Activated CD4-positive, alpha-beta memory T cell treated with anti-CD3 and anti-CD28 coated beads, Interleukin-2, amount 10 ng/mL, durations not matched to agents 7 days and 5 days (primary cell): ENCODE data around the gene EDN3. TPM values are rescaled to one million over a fixed set of nuclear protein-coding genes. Genes with fewer than 3 reads are reported as not detected.
A peak's percentile ranks its signal among the peaks of the same experiment; 100 is the strongest.

Experiments used
- CTCF ChIA-PET: fragments of 350-600 bp; sonication (Branson Sonifier 250); formaldehyde crosslinking; loops from one replicate; lab custom pipeline; 2021; ENCODE audit warnings: antibody characterized with exemption, inconsistent platforms; lab: Charles Lee
- POLR2A ChIA-PET: fragments of 350-600 bp; sonication (Branson Sonifier 250); formaldehyde crosslinking; loops from one replicate; lab custom pipeline; 2021; ENCODE audit warnings: antibody characterized with exemption; lab: Charles Lee
- DNase-seq: peaks from one replicate; pipeline ENCODE4 v3.0.0-alpha.2; 2020
- H3K27ac Mint-ChIP-seq: one replicate; pipeline ENCODE4 v1.8.0; 2021; ENCODE audit warnings: mild to moderate bottlenecking, mixed read lengths
- H3K27me3 Mint-ChIP-seq: one replicate; pipeline ENCODE4 v1.8.0; 2021; ENCODE audit warnings: mixed read lengths
- H3K36me3 Mint-ChIP-seq: one replicate; pipeline ENCODE4 v1.8.0; 2021; ENCODE audit warnings: low read depth, mixed read lengths
- H3K4me1 Mint-ChIP-seq: one replicate; pipeline ENCODE4 v1.8.0; 2021; ENCODE audit warnings: mixed read lengths
- H3K4me3 Mint-ChIP-seq: one replicate; pipeline ENCODE4 v1.8.0; 2021; ENCODE audit warnings: mild to moderate bottlenecking, mixed read lengths
- H3K9me3 Mint-ChIP-seq: one replicate; pipeline ENCODE4 v1.8.0; 2021; ENCODE audit warnings: mixed read lengths
- total RNA-seq, 2 experiments: library from RNA; stranded (reverse); gene quantifications; one replicate each; pipeline ENCODE4 v1.2.3, GENCODE V29; 2021

Gene EDN3, protein sequence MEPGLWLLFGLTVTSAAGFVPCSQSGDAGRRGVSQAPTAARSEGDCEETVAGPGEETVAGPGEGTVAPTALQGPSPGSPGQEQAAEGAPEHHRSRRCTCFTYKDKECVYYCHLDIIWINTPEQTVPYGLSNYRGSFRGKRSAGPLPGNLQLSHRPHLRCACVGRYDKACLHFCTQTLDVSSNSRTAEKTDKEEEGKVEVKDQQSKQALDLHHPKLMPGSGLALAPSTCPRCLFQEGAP
- under 1 TPM; 0.25 to 0.35 TPM for total RNA-seq

DNA sequence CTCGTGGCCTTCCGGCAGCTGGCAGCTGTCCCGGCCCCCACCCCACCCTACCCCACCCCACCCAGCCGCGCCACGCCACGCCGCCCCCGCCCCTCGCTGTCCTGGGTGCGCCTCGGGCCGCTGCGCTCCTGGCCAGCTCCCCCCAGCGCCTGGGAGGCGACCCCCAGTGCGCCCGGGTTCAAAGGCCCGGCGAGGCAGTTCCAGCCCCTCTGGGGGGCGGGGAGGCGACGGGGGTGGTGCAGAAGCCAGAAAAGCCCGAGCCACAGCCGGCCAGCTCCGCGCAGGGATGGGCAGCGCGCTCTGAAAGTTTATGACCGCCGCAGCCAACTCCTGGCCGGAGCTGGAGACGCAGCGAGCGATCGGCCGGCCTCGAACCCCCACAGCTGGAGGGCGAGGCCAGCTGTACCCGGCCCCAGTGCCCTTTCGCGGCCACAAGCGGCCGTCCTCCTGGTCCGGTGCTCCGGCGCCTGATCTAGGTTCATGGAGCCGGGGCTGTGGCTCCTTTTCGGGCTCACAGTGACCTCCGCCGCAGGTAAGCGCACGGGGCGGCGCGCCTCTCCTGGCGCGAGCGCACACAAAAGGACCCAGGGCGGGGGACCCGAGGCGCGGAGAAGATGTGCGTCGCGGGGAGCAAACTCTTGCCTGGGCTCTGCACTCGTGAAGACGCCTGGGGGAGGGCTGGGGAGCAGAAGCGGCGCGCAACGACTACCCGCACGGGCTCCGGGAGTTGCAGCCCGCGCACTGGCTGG is at the start of gene EDN3:
TSS of gene EDN3 (plus strand) at position 279 of the 749 bp plus-strand sequence. CDS start at position 481, 202 bp downstream.
- ChIA-PET CTCF (no interaction called here), POLR2A (no interaction called here)
- no peaks in the 10 kb centered on the region for H3K36me3 Mint-ChIP-seq
- DNase-seq: no peak
- no peaks in the 10 kb centered on the region for H3K9me3 Mint-ChIP-seq
- peaks cover 71% of the 10 kb centered on the region for H3K27me3 Mint-ChIP-seq
- H3K27ac Mint-ChIP-seq: no peak within 1 kb of the TSS
- no peak within 1 kb of the TSS for H3K4me3 Mint-ChIP-seq
- peaks cover 10% of the 10 kb centered on the region for H3K4me1 Mint-ChIP-seq

DNA sequence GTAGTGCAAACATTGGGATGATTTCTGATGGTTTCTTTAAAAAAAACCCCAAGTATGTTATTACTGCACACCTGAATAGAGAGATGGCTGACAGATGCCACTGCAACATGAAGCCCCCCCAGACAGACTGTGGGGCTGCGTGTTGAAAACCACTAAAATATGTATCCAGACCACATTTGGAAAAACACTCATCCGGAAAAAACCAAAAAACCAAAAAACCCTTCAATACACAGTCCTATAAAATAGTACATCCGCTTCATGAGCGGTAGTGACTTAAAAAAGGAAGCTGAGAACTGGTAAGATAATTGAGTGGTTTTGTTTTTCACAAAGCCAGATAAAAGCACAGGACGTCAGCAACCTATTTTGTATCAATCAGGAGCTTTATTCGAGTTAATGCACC is 47.1 kb upstream of the EDN3 start:
- Mint-ChIP-seq H3K4me1 (peaks cover 63% of the 10 kb centered on the region), H3K27ac (peak overlapping the region; percentile 91), H3K36me3 (peaks cover 80% of the 10 kb centered on the region), H3K9me3 (peaks cover 24% of the 10 kb centered on the region), H3K27me3 (no peaks in the 10 kb centered on the region), H3K4me3 (peak overlapping the region; percentile 46)
- peak; percentile 22 for DNase-seq
- ChIA-PET POLR2A (interaction anchor here (0.7 to 2.1 kb wide), 8 partner anchors 11 to 603 kb away, joined by 3 to 7 read pairs (median 4); partner anchors contain the start of gene ATP5F1E), CTCF (interaction anchor here (0.6 to 1.1 kb wide), 4 partner anchors 12 to 165 kb away, joined by 3 to 5 read pairs (median 3); no protein-coding TSS in a partner anchor)

DNA sequence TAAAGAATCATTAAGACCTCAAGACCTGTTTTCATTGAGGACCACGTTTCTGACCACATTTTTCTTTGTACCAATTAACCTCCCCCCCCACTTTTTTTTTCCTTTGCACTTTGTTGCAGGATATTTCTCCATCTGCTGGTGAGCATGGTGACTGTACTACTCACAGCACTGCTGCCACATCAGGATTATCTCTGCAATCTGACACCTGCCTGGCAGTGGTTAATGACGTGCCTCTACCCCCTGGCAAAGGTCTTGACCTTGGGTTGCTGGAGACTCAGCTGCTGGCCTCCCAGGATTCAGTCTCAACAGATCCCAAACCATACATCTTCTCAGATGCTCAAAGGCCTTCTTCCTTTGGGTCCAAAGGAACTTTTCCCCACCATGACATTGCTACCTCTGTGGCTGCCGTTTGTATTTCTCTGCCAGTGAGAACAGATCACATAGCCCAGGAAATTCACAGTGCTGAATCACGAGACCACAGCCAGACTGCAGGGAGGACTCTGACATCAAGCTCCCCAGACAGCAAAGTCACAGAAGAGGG is 46.6 kb upstream of the EDN3 start:
- ChIA-PET POLR2A (interaction anchor here (0.7 to 2.1 kb wide), 9 partner anchors 11 to 603 kb away, joined by 3 to 7 read pairs (median 4); partner anchors contain the start of gene ATP5F1E), CTCF (interaction anchor here (0.7 to 1.1 kb wide), 3 partner anchors 13 to 166 kb away, joined by 3 to 5 read pairs (median 3); no protein-coding TSS in a partner anchor)
- Mint-ChIP-seq H3K36me3 (peaks cover 75% of the 10 kb centered on the region), H3K4me3 (peak overlapping the region; percentile 46), H3K4me1 (peaks cover 68% of the 10 kb centered on the region), H3K9me3 (peaks cover 24% of the 10 kb centered on the region), H3K27me3 (no peaks in the 10 kb centered on the region), H3K27ac (peak overlapping the region; percentile 91)
- peak; percentile 67 for DNase-seq

DNA sequence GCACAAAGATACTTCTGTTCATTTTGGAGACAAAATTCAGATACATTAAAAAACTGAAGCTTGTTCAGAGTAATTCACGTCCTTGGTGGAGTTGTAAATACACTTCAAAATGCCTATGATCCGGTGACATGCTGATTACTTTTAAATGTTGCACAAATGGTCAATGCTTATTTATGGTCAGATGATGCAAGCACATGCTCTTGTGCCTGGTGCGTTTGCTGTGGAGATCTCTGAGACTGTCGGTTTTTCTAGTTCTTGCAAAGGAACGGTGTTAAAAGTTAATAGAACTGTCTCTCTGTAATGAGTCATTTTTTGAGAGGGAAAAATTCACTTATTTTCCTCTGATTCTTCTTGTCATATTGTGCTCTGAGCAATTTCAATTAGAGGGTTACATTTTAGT is 45.2 kb upstream of the EDN3 start:
- CTCF ChIA-PET: no interaction called here
- no peaks in the 10 kb centered on the region for H3K27me3 Mint-ChIP-seq
- POLR2A ChIA-PET: interaction anchor here (1.0 kb wide), 1 partner anchor 18 kb away, joined by 3 read pairs; no protein-coding TSS in a partner anchor
- no peak overlapping the region for H3K4me3 Mint-ChIP-seq
- no peak for DNase-seq
- peak overlapping the region; percentile 24 for H3K27ac Mint-ChIP-seq
- peaks cover 71% of the 10 kb centered on the region for H3K4me1 Mint-ChIP-seq
- peaks cover 63% of the 10 kb centered on the region for H3K36me3 Mint-ChIP-seq
- H3K9me3 Mint-ChIP-seq: peaks cover 22% of the 10 kb centered on the region

DNA sequence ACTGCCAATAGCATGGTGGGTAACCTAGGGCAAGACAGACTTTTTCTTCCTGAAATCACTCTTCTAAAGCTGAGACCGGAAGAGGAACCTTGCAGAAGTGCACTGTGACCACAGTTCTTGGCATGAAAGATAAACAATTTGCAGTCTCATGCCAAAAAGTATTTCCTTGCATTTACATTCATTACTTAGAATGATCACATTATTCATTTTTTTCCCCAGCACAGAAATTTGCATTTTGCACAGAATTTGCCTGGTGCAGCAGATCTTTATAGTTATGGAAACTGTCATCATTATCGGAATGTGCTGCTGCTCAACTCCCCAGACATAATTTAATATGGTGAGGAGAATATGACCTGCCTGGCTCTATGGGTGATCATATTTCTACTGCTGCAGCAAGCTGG is 42.2 kb upstream of the EDN3 start:
- H3K27ac Mint-ChIP-seq: peak overlapping the region; percentile 77
- CTCF ChIA-PET: no interaction called here
- H3K27me3 Mint-ChIP-seq: peaks cover 8% of the 10 kb centered on the region
- peak overlapping the region; percentile 5 for H3K4me3 Mint-ChIP-seq
- peaks cover 34% of the 10 kb centered on the region for H3K36me3 Mint-ChIP-seq
- no peaks in the 10 kb centered on the region for H3K9me3 Mint-ChIP-seq
- peaks cover 48% of the 10 kb centered on the region for H3K4me1 Mint-ChIP-seq
- POLR2A ChIA-PET: no interaction called here
- DNase-seq: no peak

DNA sequence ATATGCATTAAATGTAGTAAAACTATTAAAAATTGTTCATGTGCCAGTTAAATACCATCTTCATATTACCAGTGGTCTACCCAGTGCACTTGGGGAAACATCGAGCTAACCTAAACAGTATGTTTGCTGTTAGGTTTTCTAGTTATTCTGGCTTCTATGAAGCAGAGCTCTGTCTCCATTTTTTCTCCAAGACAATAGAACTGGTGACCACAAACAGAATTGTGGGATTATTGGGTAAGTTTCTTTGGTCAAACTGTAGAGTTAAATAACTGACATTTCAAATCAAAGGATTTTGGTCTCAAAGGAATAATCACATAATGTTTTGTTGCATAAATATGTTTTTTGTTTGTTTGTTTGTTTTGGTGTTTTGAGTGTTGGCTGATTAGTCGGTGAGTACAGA is 40.5 kb upstream of the EDN3 start:
- POLR2A ChIA-PET: no interaction called here
- H3K36me3 Mint-ChIP-seq: peaks cover 16% of the 10 kb centered on the region

DNA sequence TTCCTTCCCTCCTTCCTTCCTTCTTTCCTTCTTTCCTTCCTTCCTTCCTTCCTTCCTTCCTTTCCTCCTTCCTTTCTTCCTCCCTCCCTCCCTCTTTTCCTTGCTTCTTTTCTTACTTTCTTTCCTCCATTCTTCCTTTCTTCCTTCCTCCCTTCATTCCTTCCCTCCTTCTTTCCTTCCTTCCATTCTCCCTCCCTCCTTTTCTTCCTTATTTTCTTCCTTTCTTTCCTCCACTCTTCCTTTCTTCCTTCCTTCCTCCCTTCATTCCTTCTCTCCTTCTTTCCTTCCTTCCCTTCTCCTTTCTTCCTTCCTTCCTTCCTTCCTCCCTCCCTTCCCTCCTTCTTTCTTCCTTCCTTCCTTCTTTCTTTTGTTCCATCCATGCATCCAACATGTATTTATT is 35.1 kb upstream of the EDN3 start:
- ChIA-PET POLR2A (no interaction called here), CTCF (no interaction called here)
- Mint-ChIP-seq H3K27me3 (peaks cover 52% of the 10 kb centered on the region), H3K4me3 (no peak overlapping the region), H3K36me3 (no peaks in the 10 kb centered on the region), H3K9me3 (no peaks in the 10 kb centered on the region), H3K4me1 (peaks cover 16% of the 10 kb centered on the region), H3K27ac (no peak overlapping the region)
- DNase-seq: no peak

More for the DNA sequence above, 40.5 kb upstream of the EDN3 start:
- CTCF ChIA-PET: no interaction called here
- Mint-ChIP-seq H3K27ac (no peak overlapping the region), H3K27me3 (peaks cover 22% of the 10 kb centered on the region), H3K9me3 (no peaks in the 10 kb centered on the region), H3K4me3 (no peak overlapping the region), H3K4me1 (peaks cover 30% of the 10 kb centered on the region)
- no peak for DNase-seq

DNA sequence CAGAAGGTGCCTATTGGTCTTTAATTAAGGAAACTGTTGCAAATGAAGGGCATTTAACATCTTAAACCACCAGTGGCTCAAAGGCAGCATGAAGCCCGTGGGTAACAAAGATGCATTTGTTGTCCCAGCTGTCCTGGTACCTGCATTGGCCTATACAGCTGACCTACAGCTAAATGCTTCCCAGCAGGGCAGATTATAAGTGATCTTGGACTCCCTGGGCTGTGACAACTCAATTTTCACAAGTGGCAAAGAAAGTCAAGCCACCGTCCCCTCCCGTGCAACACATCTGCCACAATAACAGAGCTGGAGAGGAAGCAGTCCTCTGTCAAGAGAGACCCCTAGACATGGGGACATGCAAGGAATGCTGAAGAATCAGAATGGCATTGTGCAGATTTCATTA is 31.5 kb upstream of the EDN3 start:
- Mint-ChIP-seq H3K27ac (no peak overlapping the region), H3K9me3 (no peaks in the 10 kb centered on the region), H3K4me3 (no peak overlapping the region), H3K27me3 (peaks cover 41% of the 10 kb centered on the region), H3K36me3 (no peaks in the 10 kb centered on the region), H3K4me1 (peaks cover 24% of the 10 kb centered on the region)
- DNase-seq: no peak
- CTCF ChIA-PET: interaction anchor here (1.2 kb wide), 1 partner anchor 16 kb away, joined by 3 read pairs; no protein-coding TSS in a partner anchor
- POLR2A ChIA-PET: no interaction called here

DNA sequence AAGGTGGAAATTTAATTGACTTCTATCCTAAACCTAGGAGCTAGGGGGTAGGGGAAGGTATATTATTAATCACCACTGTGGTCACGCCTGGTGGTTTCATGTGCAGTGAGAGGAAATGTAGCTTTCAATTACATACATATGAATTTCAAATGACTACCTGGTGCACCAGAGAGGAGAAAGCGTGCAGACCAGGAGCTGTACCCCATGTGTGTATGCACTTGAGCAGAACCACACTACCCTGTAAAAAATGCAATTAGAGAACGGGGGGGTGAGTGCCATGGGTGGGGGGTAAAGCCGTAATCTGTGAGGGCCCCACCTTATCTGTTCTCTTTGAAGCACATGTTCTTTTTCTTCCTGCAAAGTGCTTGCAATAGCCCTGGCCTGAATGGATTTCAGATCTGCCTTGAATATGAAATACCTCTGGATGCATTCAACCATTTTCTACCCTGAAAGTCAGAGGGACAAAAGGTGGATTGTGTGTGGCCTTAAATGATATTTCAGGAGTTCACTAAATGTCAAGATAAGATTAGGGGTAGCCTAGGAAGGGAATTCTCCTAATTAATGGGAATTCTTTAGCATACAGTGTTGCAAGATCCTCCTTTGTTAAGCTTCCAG is 30.9 kb upstream of the EDN3 start:
- H3K27me3 Mint-ChIP-seq: peaks cover 39% of the 10 kb centered on the region
- H3K9me3 Mint-ChIP-seq: no peaks in the 10 kb centered on the region
- CTCF ChIA-PET: interaction anchor here (0.6 to 1.2 kb wide), 4 partner anchors 7 to 870 kb away, joined by 3 to 4 read pairs (median 3); no protein-coding TSS in a partner anchor
- no peaks in the 10 kb centered on the region for H3K36me3 Mint-ChIP-seq
- POLR2A ChIA-PET: no interaction called here
- no peak overlapping the region for H3K4me3 Mint-ChIP-seq
- no peak overlapping the region for H3K27ac Mint-ChIP-seq
- H3K4me1 Mint-ChIP-seq: peaks cover 30% of the 10 kb centered on the region
- DNase-seq: peak; percentile 35

DNA sequence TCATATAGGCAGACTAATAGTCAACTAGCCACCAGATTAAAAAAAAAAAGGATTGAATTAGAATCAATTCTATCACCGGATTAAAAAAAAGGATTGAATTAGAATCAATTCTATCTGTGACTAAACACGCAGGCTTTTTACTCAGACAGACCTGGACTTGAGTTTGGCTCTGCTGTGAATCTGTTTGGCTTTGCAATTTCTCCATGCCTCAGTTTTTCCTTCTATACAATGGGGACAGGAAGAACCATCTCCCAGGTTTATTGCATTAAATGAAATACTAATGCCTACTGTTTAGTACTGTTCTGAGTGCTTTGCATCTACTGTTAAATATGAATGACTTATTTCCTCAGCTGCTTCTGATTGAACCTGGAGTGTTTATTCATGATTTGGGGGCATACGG is 30.0 kb upstream of the EDN3 start:
- no peak overlapping the region for H3K27ac Mint-ChIP-seq
- POLR2A ChIA-PET: no interaction called here
- CTCF ChIA-PET: no interaction called here
- no peak overlapping the region for H3K4me3 Mint-ChIP-seq
- H3K9me3 Mint-ChIP-seq: no peaks in the 10 kb centered on the region
- H3K4me1 Mint-ChIP-seq: peaks cover 33% of the 10 kb centered on the region
- H3K27me3 Mint-ChIP-seq: peaks cover 34% of the 10 kb centered on the region
- no peaks in the 10 kb centered on the region for H3K36me3 Mint-ChIP-seq
- DNase-seq: no peak

DNA sequence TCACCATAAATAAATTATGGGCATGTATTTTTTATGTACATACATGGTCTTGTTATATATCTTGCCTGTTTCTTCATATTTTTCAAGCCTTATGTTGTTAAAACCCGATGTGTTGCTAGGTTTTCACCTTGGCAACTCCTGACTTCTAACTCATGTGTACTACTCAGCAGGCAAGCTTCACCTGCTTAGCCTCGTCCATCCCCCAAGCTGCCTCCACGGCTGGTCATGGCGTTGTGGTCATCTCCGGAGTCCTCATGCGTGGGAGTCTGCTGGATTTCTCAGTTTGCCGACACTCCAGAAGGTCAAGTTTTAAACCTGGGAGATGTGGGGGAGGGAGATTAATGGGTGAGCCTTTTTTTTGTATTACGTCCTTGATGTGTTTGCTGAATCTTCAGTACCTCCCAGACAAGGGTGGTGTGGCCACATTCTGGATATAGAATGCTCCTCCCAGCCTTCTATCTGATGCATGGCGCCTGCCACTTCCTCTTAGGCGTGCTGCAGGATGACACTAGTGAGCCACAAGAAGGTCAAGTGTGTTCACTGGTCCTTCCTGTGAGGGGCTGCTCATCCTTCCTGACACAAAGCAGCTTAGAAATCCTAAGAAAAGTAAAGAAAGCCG is 26.6 kb upstream of the EDN3 start:
- Mint-ChIP-seq H3K9me3 (no peaks in the 10 kb centered on the region), H3K27ac (peak overlapping the region; percentile 58), H3K4me1 (peaks cover 31% of the 10 kb centered on the region), H3K36me3 (no peaks in the 10 kb centered on the region), H3K4me3 (no peak overlapping the region), H3K27me3 (peaks cover 16% of the 10 kb centered on the region)
- DNase-seq: peak; percentile 27
- ChIA-PET CTCF (no interaction called here), POLR2A (no interaction called here)

DNA sequence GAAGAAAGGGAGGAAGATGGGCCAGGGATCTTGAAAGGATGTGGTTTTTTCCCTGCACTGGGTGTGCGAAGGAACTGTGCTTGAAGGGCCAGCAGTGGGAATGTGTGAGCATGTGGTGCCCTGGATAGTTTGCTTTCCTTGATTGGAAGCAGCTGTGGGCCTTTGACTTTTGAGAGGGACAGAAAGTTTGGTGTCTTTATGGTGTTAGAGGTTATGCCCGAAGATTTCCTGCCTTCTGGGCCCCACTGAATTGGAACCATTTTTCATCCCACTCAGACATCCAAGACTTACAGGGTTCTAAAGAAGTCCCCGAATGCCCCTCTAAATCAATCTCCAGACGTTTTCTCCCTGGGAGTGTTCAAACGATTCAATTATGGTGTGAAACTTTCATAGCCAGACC is 23.5 kb upstream of the EDN3 start:
- POLR2A ChIA-PET: no interaction called here
- Mint-ChIP-seq H3K9me3 (no peaks in the 10 kb centered on the region), H3K4me3 (no peak overlapping the region), H3K27me3 (peaks cover 26% of the 10 kb centered on the region), H3K27ac (no peak overlapping the region), H3K4me1 (peaks cover 17% of the 10 kb centered on the region), H3K36me3 (no peaks in the 10 kb centered on the region)
- CTCF ChIA-PET: no interaction called here
- no peak for DNase-seq
